ENCODE data around the gene ARRB1. TPM values are rescaled to one million over a fixed set of nuclear protein-coding genes. Genes with fewer than 3 reads are reported as not detected.

The ARRB1 gene
- total and polyA plus RNA-seq, 10 donors, result 11.6 to 139 (median 78.1) TPM

DNA sequence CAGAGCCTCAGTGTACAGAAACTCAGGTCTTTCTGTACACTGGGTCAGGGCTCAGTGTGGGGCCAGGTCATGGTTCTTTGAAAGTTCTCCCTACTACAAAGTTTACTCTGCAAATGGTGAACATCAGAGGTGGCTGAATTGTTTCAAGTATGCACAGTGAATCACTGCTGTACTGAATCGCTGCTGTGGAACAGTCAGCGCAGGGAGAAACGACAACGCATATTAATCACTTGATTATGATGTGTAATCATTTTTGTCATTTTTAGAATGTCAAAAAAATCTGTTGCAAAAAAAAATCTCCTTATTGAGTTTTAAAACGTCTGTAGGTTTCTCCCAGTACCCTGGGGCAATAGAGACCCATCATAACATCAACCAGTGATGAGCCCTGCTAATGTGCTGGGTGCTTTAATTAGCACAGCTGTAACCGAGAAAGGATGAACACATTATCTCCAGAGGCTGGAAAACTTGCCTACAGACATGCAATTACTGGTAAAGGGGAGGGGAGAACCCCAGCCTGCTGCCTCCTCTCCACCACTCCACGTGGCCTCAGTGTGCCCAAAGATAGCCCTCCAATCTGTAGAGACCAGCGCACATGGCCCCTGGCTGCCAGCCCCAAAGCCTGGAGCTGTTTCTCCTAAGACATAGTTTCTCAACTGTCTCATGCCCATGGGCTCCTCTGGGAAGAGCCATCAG is 12.8 kb downstream of the ARRB1 start:
- 61 to 66% (median 64%) methylated on average over 8 of the region's 8 CpGs for WGBS, 5 donors
- no peaks in the 10 kb centered on the region for H3K27me3 ChIP-seq (replicated peaks in 1 of 7)
- H3K36me3 ChIP-seq, result peaks cover 0 to 5% (median 0%) of the 10 kb centered on the region in 6 donors
- no peaks in the 10 kb centered on the region for H3K9me3 ChIP-seq
- no peak overlapping the region for H3K4me3 ChIP-seq
- intact Hi-C loops (cut with DNase I; ENCODE audit: low total_unique reads), result no loop called here
- peaks cover 82 to 100% (median 97%) of the 10 kb centered on the region in 6 donors for H3K4me1 ChIP-seq
- no peak for TF ChIP-seq POLR2AphosphoS5 (IDR thresholded peaks at IDR 0.05)
- TF ChIP-seq POLR2A (IDR thresholded peaks at IDR 0.05), result no peak
- TF ChIP-seq, protein P1, sequence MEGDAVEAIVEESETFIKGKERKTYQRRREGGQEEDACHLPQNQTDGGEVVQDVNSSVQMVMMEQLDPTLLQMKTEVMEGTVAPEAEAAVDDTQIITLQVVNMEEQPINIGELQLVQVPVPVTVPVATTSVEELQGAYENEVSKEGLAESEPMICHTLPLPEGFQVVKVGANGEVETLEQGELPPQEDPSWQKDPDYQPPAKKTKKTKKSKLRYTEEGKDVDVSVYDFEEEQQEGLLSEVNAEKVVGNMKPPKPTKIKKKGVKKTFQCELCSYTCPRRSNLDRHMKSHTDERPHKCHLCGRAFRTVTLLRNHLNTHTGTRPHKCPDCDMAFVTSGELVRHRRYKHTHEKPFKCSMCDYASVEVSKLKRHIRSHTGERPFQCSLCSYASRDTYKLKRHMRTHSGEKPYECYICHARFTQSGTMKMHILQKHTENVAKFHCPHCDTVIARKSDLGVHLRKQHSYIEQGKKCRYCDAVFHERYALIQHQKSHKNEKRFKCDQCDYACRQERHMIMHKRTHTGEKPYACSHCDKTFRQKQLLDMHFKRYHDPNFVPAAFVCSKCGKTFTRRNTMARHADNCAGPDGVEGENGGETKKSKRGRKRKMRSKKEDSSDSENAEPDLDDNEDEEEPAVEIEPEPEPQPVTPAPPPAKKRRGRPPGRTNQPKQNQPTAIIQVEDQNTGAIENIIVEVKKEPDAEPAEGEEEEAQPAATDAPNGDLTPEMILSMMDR (IDR thresholded peaks at IDR 0.05 in 8 of 11, conservative IDR thresholded peaks at IDR 0.05 in 3 of 11), result no peak
- DNase-seq, result no peak
- peak overlapping the region; percentile 55 to 96 (median 85) for H3K27ac ChIP-seq

DNA sequence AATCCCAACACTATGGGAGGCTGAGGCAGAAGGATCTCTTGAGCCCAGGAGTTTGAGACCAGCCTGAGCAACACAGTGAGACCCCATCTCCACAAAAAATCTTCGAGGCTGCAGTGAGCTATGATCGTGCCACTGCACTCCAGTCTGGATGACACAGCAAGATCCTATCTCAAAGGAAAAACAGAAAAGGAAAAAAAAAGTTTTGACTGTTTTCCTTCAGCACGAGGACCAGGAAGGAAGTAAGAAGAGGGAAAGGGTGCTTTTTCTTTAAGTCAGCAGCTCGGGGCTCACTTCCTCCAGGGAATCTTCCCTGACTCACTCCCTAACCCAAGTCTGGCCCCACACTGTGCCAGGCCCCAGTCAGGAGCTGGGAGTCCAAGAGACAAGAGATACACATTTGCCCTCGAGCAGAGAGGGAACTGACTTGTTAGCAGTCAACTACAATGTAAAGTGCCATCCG is 14.2 kb downstream of the ARRB1 start:
- Histone ChIP-seq H3K9me3 (no peaks in the 10 kb centered on the region), H3K4me1 (peaks cover 71 to 100% (median 91%) of the 10 kb centered on the region in 6 donors), H3K27ac (peak overlapping the region in 7 of 8 donors; percentile 42 to 96 (median 93)), H3K4me3 (no peak overlapping the region), H3K36me3 (peaks cover 0 to 5% (median 0%) of the 10 kb centered on the region in 6 donors), H3K27me3 (replicated peaks in 1 of 7) (no peaks in the 10 kb centered on the region)
- TF ChIP-seq POLR2AphosphoS5 (IDR thresholded peaks at IDR 0.05) (peak in 1 of 3 donors; percentile 19), POLR2A (IDR thresholded peaks at IDR 0.05) (no peak)
- TF ChIP-seq, protein P1 (IDR thresholded peaks at IDR 0.05 in 8 of 11, conservative IDR thresholded peaks at IDR 0.05 in 3 of 11), result no peak
- intact Hi-C loops (cut with DNase I; ENCODE audit: low total_unique reads), result no loop called here
- WGBS, 5 donors, result 20 to 32% (median 23%) methylated on average over 6 of the region's 6 CpGs
- DNase-seq, result no peak

DNA sequence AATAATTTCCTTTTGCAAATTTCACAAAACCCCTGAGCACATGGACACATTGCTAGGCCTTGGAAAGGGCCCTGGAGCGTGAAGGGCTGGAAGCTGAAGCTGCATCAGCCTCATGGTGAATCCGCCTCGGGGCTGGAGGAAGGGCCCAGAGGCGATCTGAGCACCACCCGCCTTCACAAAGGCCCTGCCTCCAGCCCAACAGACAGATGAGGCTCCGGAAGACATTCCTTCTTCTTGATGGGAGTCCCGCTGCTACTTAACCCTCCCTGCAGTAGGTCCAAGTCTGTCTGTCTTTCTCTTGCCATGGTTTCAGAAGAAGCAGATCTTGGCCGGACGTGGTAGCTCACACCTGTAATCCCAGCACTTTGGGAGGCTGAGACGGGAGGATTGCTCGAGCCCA is 16.5 kb downstream of the ARRB1 start:
- peaks cover 0 to 5% (median 0%) of the 10 kb centered on the region in 6 donors for H3K36me3 ChIP-seq
- no peaks in the 10 kb centered on the region for H3K9me3 ChIP-seq
- H3K27ac ChIP-seq, result peak overlapping the region in 6 of 8 donors; percentile 10 to 95 (median 24)
- intact Hi-C loops (cut with DNase I; ENCODE audit: low total_unique reads), result loop anchor here (5.0 kb wide), 1 partner anchor 47 kb away; no protein-coding TSS in a partner anchor
- no peak overlapping the region for H3K4me3 ChIP-seq
- WGBS, 5 donors, result 66 to 82% (median 75%) methylated on average over 11 of the region's 11 CpGs
- no peaks in the 10 kb centered on the region for H3K27me3 ChIP-seq (replicated peaks in 1 of 7)
- DNase-seq, result no peak
- TF ChIP-seq POLR2A (IDR thresholded peaks at IDR 0.05) (no peak), POLR2AphosphoS5 (IDR thresholded peaks at IDR 0.05) (peak in 1 of 3 donors; percentile 11)
- H3K4me1 ChIP-seq, result peaks cover 53 to 95% (median 78%) of the 10 kb centered on the region in 6 donors

DNA sequence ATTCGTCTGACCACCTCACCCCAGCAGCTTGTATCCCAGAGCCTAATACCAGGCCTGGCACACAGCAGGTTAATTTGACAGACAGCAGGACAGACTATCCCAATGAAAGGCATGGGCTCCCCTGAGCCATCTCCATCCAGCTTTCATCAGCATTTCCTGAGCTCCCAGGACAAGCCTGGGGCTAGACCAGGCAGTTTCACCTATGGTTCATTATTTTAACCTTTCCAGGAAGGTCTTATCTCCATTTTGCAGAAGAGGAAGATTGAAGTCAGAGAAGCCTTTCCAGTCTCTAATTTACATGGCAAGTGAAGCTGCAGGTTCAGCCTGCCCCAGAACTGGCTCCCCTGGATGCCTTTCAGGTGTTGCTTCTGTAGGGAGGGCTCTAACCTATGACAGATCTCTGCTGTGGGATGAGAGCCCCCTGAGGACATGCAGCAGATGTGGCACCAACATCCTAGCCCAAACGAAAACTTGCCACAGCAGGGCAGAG is 17.0 kb downstream of the ARRB1 start:
- peak overlapping the region in 5 of 8 donors; percentile 14 to 95 (median 27) for H3K27ac ChIP-seq
- no peak for DNase-seq
- H3K27me3 ChIP-seq (replicated peaks in 1 of 7), result no peaks in the 10 kb centered on the region
- no peak overlapping the region for H3K4me3 ChIP-seq
- TF ChIP-seq POLR2A (IDR thresholded peaks at IDR 0.05) (no peak), POLR2AphosphoS5 (IDR thresholded peaks at IDR 0.05) (no peak)
- TF ChIP-seq, protein P1 (IDR thresholded peaks at IDR 0.05 in 8 of 11, conservative IDR thresholded peaks at IDR 0.05 in 3 of 11), result no peak
- H3K9me3 ChIP-seq, result no peaks in the 10 kb centered on the region
- WGBS, 5 donors, result 50 to 61% (median 54%) methylated on average over 2 of the region's 2 CpGs
- peaks cover 0 to 5% (median 0%) of the 10 kb centered on the region in 6 donors for H3K36me3 ChIP-seq
- intact Hi-C loops (cut with DNase I; ENCODE audit: low total_unique reads), result loop anchor here (5.0 kb wide), 1 partner anchor 48 kb away; no protein-coding TSS in a partner anchor
- H3K4me1 ChIP-seq, result peaks cover 47 to 95% (median 77%) of the 10 kb centered on the region in 6 donors

Data from spleen (tissue), 11 donors.